HEK293 (cell line): ENCODE results near the gene PEX10.

Experiments used
- CTCF ChIA-PET: fragments of 350-600 bp; formaldehyde crosslinking; extraction: SDS; loops from one replicate; lab custom pipeline; 2021; ENCODE audit warnings: antibody characterized with exemption; lab: Yijun Ruan, JAX
- POLR2A ChIA-PET: fragments of 300-600 bp; formaldehyde crosslinking; extraction: SDS; loops from one replicate; lab custom pipeline; 2020; ENCODE audit warnings: antibody characterized with exemption, inconsistent platforms; lab: Yijun Ruan, JAX
- H3K27ac ChIP-seq: fragments of 200-500 bp; sonication (Bioruptor generic); 2 replicates; pipeline ENCODE4 v1.5.1; 2014; ENCODE audit warnings: low read depth, low read length, control low read depth, inconsistent platforms; ENCODE audit errors: extremely low read depth
- H3K36me3 ChIP-seq, 2 experiments: fragments of 200-500 bp in 1 of 2; sonication (Bioruptor generic) in 1 of 2; 1 replicate in 1 of 2; 2 replicates in 1 of 2; pipeline ENCODE4 v1.5.1; 2014 to 2017; ENCODE audit warnings: inconsistent platforms in 2 of 2, low read length in 2 of 2; ENCODE audit not compliant: control insufficient read depth in 2 of 2, insufficient read depth in 1 of 2
- H3K4me1 ChIP-seq: fragments of 200-500 bp; sonication (Bioruptor generic); 2 replicates; pipeline ENCODE4 v1.5.1; 2014; ENCODE audit warnings: mild to moderate bottlenecking, low read length, inconsistent platforms; ENCODE audit not compliant: control insufficient read depth, insufficient read depth
- H3K4me3 ChIP-seq: 2 replicates; pipeline ENCODE4 v1.5.1; 2011; ENCODE audit warnings: low read depth, mild to moderate bottlenecking, control low read depth, low read length, moderate library complexity
- H3K9me3 ChIP-seq: fragments of 200-500 bp; sonication (Bioruptor generic); 2 replicates; pipeline ENCODE4 v1.5.1; 2014; ENCODE audit warnings: low read depth, low read length, inconsistent platforms; ENCODE audit not compliant: control insufficient read depth, insufficient read depth
- CTCF ChIP-seq: fragments of 450-650 bp; formaldehyde crosslinking; IDR thresholded peaks from 2 replicates; pipeline ENCODE4 v1.5.1; 2016; ENCODE audit warnings: missing biosample characterization, missing genetic modification characterization
- EGR2 ChIP-seq: fragments of 450-650 bp; formaldehyde crosslinking; IDR thresholded peaks from 2 replicates; pipeline ENCODE4 v1.5.1; 2016; ENCODE audit warnings: low read depth, missing biosample characterization, missing genetic modification characterization
- KLF10 ChIP-seq: fragments of 450-650 bp; IDR thresholded peaks from 2 replicates; pipeline ENCODE4 v1.5.1; 2018; ENCODE audit warnings: missing biosample characterization, mild to moderate bottlenecking, missing genetic modification characterization
- KLF8 ChIP-seq: fragments of 450-650 bp; formaldehyde crosslinking; IDR thresholded peaks from 2 replicates; pipeline ENCODE4 v1.5.1; 2016; ENCODE audit warnings: missing biosample characterization, missing genetic modification characterization
- TRIM28 ChIP-seq: IDR thresholded peaks from 2 replicates; pipeline ENCODE4 v1.6.1; 2011; ENCODE audit warnings: low read length, control low read depth, borderline replicate concordance
- ZNF10 ChIP-seq: fragments of 450-650 bp; formaldehyde crosslinking; IDR thresholded peaks from 2 replicates; pipeline ENCODE4 v1.5.1; 2017; ENCODE audit warnings: missing biosample characterization, missing genetic modification characterization
- ZNF157 ChIP-seq: fragments of 450-650 bp; formaldehyde crosslinking; IDR thresholded peaks from 2 replicates; pipeline ENCODE4 v1.5.1; 2016; ENCODE audit warnings: missing biosample characterization, missing genetic modification characterization
- ZNF211 ChIP-seq: fragments of 450-650 bp; formaldehyde crosslinking; IDR thresholded peaks from 2 replicates; pipeline ENCODE4 v1.5.1; 2016; ENCODE audit warnings: low read depth, missing biosample characterization, missing genetic modification characterization
- ZNF266 ChIP-seq: fragments of 450-650 bp; formaldehyde crosslinking; IDR thresholded peaks from 2 replicates; pipeline ENCODE4 v1.5.1; 2016; ENCODE audit warnings: missing biosample characterization, missing genetic modification characterization, low read depth
- ZNF292 ChIP-seq: fragments of 450-650 bp; formaldehyde crosslinking; IDR thresholded peaks from 2 replicates; pipeline ENCODE4 v1.5.1; 2016; ENCODE audit warnings: low read depth, missing biosample characterization, missing genetic modification characterization, borderline replicate concordance
- ZNF398 ChIP-seq: fragments of 450-650 bp; formaldehyde crosslinking; IDR thresholded peaks from 2 replicates; pipeline ENCODE4 v1.5.1; 2017; ENCODE audit warnings: missing biosample characterization, missing genetic modification characterization
- ZNF449 ChIP-seq: fragments of 450-650 bp; formaldehyde crosslinking; IDR thresholded peaks from 2 replicates; pipeline ENCODE4 v1.5.1; 2017; ENCODE audit warnings: missing biosample characterization, mild to moderate bottlenecking, missing genetic modification characterization, moderate library complexity
- ZNF48 ChIP-seq: fragments of 450-650 bp; formaldehyde crosslinking; IDR thresholded peaks from 2 replicates; pipeline ENCODE4 v1.5.1; 2016; ENCODE audit warnings: missing biosample characterization, missing genetic modification characterization
- ZNF518A ChIP-seq: fragments of 450-650 bp; formaldehyde crosslinking; conservative IDR thresholded peaks from 2 replicates; pipeline ENCODE4 v1.5.1; 2016; ENCODE audit warnings: low read depth, missing biosample characterization, missing genetic modification characterization

PEX10 gene

GRCh38 chr1:2384941-2385481 is 27.4 kb downstream of the PEX10 start:
- no peaks in the 10 kb centered on the region for H3K4me1 ChIP-seq
- H3K4me3 ChIP-seq = no peak overlapping the region
- H3K36me3 ChIP-seq = peaks cover 0 to 44% of the 10 kb centered on the region in 2 experiments; a peak in 1 of 3 replicates
- TF ChIP-seq ZNF266 (tag by site-specific recombination) (no peak), ZNF10 (tag by site-specific recombination) (no peak), KLF10 (tag by site-specific recombination) (no peak), ZNF398 (tag by site-specific recombination) (no peak), ZNF292 (tag by site-specific recombination) (no peak), KLF8 (no peak), ZNF211 (tag by site-specific recombination) (no peak), ZNF157 (no peak), ZNF518A (tag by site-specific recombination) (no peak), EGR2 (tag by site-specific recombination) (no peak), ZNF449 (tag by site-specific recombination) (no peak), TRIM28 (no peak), ZNF48 (tag by site-specific recombination) (no peak), CTCF (tag by site-specific recombination) (no peak)
- H3K27ac ChIP-seq = no peak overlapping the region
- ChIA-PET POLR2A (interaction anchor here (1.4 kb wide), 1 partner anchor 157 kb away, joined by 3 read pairs; the partner anchor contains the start of gene SKI), CTCF (interaction anchor here (6.0 kb wide), 1 partner anchor 189 kb away, joined by 105 read pairs; the partner anchor contains the start of gene FAAP20)
- H3K9me3 ChIP-seq = no peaks in the 10 kb centered on the region
